Umbilical cord (tissue), 2 donors: Measurements from ENCODE around the gene HSF5. TPM values are rescaled to one million over a fixed set of nuclear protein-coding genes. Genes with fewer than 3 reads are reported as not detected.
A peak's percentile ranks its signal among the peaks of the same experiment; 100 is the strongest.

Source experiments
- DNase-seq: peaks from one replicate; pipeline ENCODE4 v3.0.0-alpha.2; 2015; ENCODE audit warnings: low spot score
- total RNA-seq: library from RNA; depleted of rRNA; stranded (reverse); fragments of >200 nt; gene quantifications from one replicate; pipeline ENCODE4 v1.2.3, GENCODE V29; 2014; ENCODE audit warnings: low replicate concordance; ENCODE audit not compliant: insufficient read depth

HSF5 gene
- 0.72 TPM for total RNA-seq

- DNase-seq = peak; percentile 32
These were observed at the start of gene HSF5 for GRCh38 chr17:58487589-58488427. Gene HSF5 (minus strand): TSS chr17:58488408. CDS start chr17:58488274, 134 bp downstream.

- no peak for DNase-seq
These were observed 49.1 kb upstream of the HSF5 start for GRCh38 chr17:58537266-58537665.

GRCh38 chr17:58536542-58536941 is 48.3 kb upstream of the HSF5 start:
- DNase-seq = no peak

GRCh38 chr17:58535431-58535830 is 47.2 kb upstream of the HSF5 start:
- DNase-seq = no peak

- no peak for DNase-seq
These were observed 46.8 kb upstream of the HSF5 start for GRCh38 chr17:58534901-58535421.

GRCh38 chr17:58534331-58534730 is 46.1 kb upstream of the HSF5 start:
- no peak for DNase-seq

- DNase-seq = no peak
These were observed 45.5 kb upstream of the HSF5 start for GRCh38 chr17:58533616-58534188.

GRCh38 chr17:58532555-58532951 is 44.3 kb upstream of the HSF5 start:
- DNase-seq = no peak

GRCh38 chr17:58531661-58532554 is 43.7 kb upstream of the HSF5 start:
- peak; percentile 37 for DNase-seq

GRCh38 chr17:58531122-58531521 is 42.9 kb upstream of the HSF5 start:
- DNase-seq = no peak

GRCh38 chr17:58530655-58531054 is 42.4 kb upstream of the HSF5 start:
- DNase-seq = no peak

- DNase-seq = no peak
These were observed 41.1 kb upstream of the HSF5 start for GRCh38 chr17:58529275-58529674.

GRCh38 chr17:58528443-58528842 is 40.2 kb upstream of the HSF5 start:
- DNase-seq = no peak

- DNase-seq = no peak
These were observed 39.7 kb upstream of the HSF5 start for GRCh38 chr17:58527949-58528348.

- DNase-seq = no peak
These were observed 39.1 kb upstream of the HSF5 start for GRCh38 chr17:58527306-58527705.

- DNase-seq = peak; percentile 83
These were observed 37.0 kb upstream of the HSF5 start for GRCh38 chr17:58525239-58525638.

- no peak for DNase-seq
These were observed 33.5 kb upstream of the HSF5 start for GRCh38 chr17:58521680-58522079.

- DNase-seq = no peak
These were observed 32.7 kb upstream of the HSF5 start for GRCh38 chr17:58520843-58521430.

GRCh38 chr17:58517928-58518609 is 29.9 kb upstream of the HSF5 start:
- peak; percentile 100 for DNase-seq

- DNase-seq = no peak
These were observed 29.2 kb upstream of the HSF5 start for GRCh38 chr17:58517378-58517927.
